ENCODE data around the gene ESR1.

GRCh38 chr6:151917531-151918329 is 110.2 kb downstream of the ESR1 start:
- TF ChIP-seq CTCF (conservative IDR thresholded peaks at IDR 0.05; ENCODE audit: low read length) (no peak), EZH2phosphoT487 (IDR thresholded peaks at IDR 0.05; ENCODE audit: borderline replicate concordance, low read depth, low read length) (no peak)
